Measurements from ENCODE around the gene XIRP1.

The XIRP1 gene

DNA sequence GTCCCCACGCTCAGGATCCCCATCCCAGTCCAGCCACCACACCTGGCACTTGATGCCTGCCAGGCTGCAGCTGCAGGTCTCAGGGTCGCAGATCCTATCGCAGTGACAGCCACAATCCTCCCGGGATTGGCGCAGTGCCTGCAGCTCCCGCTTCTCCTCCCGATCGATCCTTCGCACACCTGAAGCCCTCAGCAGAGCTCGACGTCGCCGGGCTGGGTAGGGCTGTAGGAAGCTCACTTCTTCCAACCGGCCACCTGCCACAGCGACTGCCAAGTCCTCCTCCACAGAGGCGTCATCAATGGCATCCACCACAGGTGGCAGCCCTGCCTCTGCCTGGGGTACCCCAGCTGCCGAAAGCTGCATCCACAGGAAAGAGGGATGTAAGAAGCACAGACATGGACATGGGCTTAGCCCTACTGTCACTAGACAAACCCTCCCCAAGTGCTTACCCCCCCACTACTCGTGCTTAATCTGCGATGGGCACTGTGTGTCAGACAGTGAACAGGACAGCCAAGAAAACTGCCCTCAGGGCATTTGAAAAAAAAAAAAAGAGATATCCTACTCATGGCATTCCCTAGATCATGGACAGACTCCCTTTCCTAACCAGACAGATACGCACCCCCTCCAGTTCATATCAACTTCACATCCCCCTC is 48.2 kb downstream of the XIRP1 start:
- no peak for DNase-seq (ENCODE audit: low spot score)

DNA sequence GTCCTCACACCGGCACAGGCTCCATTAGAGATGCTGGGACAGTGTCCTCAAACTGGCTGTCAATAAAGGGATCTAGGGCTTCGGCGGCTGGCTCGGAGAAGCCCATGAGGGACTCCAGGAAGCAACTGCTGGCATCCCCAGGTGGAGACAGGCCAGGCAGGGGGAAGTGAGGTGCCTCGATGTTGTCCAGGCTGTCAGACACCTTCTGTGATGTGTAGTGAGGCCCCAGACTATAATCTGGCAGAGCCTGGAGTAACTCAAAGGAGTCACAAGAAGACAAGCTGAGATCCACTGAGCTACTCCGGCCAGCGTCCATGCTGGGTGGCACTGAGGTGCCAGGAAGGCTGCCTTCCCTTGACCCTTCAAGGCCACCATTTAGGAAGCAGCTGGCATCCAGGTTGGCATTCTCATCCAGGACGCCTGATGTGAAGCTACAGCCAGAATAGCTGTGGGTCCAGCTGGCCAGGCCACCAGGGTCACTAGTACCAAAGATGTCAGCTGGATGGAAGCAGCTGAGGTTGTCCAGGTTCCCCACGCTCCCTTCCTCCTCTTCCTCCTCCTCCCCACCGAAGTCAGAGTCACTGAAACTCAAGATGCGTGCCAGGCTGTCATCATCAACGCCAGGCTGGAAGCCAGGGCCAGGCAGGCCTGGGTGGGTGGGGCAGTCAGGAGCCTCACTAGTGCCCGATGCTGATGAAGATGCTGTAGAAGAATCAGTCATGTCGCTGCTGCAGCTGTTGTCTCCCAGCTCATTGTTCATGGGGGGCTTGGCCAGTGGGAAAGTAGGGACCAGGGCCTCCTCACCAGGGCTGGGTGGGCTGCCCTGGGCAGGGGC is 49.1 kb downstream of the XIRP1 start:
- DNase-seq (ENCODE audit: low spot score): no peak

DNA sequence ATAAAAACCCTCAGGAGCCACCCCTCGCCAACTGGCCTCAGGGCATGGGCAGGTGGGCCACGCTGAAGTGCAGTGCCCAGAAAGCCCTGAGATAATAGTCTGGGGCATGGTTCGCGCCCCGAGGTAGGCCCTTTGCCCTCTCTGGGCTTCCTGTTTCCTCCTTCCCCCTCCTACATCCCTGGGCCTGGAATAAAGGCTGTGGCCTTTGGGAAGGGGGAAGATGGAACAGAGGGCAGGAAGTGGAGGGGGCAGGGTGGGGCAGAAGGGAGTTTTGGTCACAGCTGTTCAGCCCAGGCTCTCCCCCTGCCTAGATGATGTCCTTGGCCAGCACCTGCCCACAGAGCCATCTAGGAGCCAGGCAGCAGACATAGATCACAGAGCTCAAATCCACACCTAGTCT is 50.3 kb downstream of the XIRP1 start:
- no peak for DNase-seq (ENCODE audit: low spot score)

- DNase-seq (ENCODE audit: low spot score): no peak
Measured at GRCh38 chr3:39141171-39141995, 51.0 kb downstream of the XIRP1 start.

DNA sequence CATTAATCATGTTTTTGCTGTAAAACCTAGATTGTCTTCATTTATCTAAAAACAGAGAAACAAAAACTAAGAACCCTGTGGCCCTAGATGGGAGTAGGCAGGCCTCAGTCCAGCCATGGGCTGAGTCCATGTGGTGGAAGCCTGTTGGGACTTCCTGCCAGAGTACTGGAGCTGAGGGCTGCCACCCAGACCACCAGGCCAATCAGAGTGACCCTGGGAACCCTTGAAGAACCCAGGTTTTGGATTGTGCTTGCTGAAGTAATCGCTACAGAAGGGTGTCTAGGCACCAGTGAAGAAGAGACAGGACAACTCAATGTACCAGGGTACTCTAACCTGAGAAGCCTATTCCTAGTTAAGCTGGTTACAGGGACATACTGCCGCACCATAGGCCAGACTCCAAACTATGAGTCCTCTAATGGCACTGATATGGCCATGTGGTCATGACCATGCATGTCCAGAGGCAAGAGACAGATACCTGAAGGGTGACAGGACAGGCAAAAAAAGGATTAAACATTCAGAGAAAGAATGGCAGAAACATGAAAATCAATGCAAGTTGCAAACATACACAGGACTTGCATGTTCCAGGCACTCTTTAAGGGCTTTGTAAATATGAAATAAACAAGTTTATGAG is 51.9 kb downstream of the XIRP1 start:
- DNase-seq (ENCODE audit: low spot score): no peak

DNA sequence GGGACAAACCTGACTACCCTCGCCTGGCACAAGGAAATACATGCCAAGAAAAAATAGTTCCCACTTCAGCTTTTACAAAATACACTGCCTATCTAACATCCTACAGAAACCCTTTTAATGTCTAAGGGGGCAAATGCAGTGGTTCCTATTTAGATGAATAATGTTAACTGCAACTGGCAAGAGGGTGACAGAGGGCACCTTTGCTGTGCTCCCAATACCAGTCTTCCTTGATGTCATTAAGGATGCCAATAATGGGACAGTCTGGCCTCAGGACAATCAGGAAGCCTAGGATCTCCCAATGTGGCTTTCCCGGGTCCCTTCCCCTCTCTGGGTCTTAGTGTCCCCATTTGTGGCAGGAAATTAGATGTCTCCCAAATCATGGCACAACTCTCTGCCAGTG is 53.0 kb downstream of the XIRP1 start:
- no peak for DNase-seq (ENCODE audit: low spot score)

DNA sequence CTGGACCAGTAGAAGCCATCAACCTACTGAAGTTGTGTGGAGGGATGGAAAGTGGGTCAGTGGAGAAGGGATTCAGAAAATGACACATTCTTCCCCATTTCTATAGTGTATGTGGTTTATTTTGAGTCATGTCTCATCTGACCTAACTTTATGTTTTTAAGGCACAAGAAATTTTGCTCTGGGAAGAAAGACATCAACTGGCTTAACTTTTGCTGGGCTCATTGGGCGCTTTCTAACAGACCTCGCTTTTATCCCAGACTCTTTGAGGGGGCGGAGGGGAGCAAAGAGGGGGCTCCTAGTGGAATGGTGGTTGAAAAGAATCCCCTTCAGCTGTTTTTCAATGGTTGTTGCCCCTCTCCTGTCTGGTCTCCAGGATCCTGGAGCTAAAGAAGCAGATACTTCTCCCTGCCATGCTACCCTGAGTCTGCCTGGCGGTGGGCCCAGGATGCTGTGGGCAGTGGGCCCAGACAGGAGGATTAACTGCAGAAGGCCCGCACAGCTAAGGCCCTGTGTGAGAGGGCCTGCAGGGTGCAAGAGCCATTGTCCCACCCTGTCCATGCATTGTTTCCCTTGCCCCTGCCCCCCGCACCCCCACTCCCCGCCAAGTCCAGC is 53.5 kb downstream of the XIRP1 start:
- no peak for DNase-seq (ENCODE audit: low spot score)

DNA sequence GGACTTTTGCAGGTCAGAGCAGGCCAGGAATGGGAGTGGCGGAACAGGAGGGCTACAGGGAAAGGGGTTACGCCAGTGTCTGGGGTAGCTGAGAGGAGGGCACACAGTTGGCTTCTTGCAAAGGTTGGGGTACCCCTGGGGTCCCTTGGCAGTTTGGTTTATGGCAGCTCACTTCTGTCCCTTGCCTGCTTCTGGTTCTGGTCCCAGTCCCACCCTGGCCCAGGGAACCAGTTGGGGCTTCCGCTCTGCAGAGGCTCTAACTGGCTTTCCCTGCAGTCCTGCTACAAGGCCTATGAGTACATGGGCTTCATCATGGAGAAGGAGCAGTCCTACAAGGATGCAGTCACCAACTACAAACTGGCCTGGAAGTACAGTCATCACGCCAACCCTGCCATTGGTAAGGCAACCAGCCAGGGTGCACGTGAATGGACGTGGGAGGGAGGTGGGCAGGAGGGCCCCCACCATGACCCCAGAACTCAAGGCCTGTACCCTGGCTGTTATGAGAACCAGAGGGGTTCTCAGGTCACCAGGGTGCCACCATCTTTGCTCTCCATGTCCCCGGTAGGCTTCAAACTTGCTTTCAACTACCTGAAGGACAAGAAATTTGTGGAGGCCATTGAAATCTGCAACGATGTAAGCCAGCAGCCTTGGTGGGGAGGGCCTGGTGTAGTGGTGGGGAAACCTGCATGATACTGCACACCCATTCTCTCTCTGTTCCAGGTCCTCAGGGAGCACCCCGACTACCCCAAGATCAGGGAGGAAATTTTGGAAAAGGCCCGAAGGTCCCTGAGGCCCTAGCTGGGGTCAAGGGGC is 54.2 kb downstream of the XIRP1 start:
- DNase-seq (ENCODE audit: low spot score): no peak

- no peak for DNase-seq (ENCODE audit: low spot score)
Measured at GRCh38 chr3:39137435-39137936, 54.9 kb downstream of the XIRP1 start.

GRCh38 chr3:39136533-39137434 is 55.6 kb downstream of the XIRP1 start:
- DNase-seq (ENCODE audit: low spot score): no peak

GRCh38 chr3:39135170-39135805 is 57.1 kb downstream of the XIRP1 start:
- DNase-seq (ENCODE audit: low spot score): no peak

GRCh38 chr3:39134305-39134704 is 58.1 kb downstream of the XIRP1 start:
- DNase-seq (ENCODE audit: low spot score): no peak

DNA sequence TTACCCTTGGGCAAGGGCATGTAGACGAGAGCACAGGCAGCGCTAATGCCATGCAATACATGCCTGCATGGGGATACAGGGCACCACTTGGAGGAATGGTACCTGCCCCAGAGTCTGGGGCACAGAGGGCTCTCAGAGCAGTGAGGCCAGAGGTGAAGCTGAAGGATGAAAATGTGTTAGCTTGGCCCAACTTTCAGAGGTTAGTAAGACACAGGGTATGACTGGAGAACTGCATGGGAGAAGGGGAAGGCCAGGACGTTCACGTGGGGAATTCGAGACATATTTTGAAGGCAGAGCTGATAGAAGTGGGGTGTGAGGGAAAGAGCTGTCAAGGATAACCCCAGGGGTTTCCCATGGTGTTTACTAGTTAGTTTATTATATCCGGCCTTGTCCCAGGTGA is 58.6 kb downstream of the XIRP1 start:
- no peak for DNase-seq (ENCODE audit: low spot score)

Measured in NAMALWA (cell line).